MCF 10A (cell line): ENCODE results near the gene CUL5. TPM values are rescaled to one million over a fixed set of nuclear protein-coding genes. Genes with fewer than 3 reads are reported as not detected.

Experiments
- BruUV-seq: library from RNA; stranded (reverse); fragments of 400-500 nt; replicated peaks from 2 replicates; lab custom pipeline; 2021; lab: Mats Ljungman, UMichigan
- CTCF ChIA-PET: fragments of 300-600 bp; sonication (Branson Sonifier 250); formaldehyde crosslinking; extraction: SDS; loops from one replicate; lab custom pipeline; 2021; ENCODE audit warnings: antibody characterized with exemption, inconsistent platforms; lab: Yijun Ruan, JAX
- POLR2A ChIA-PET: fragments of 300-600, 350-650 bp; sonication (Branson Sonifier 250); formaldehyde crosslinking; extraction: SDS; loops from one replicate; lab custom pipeline; 2020; ENCODE audit warnings: antibody characterized with exemption, inconsistent platforms; lab: Yijun Ruan, JAX
- DNase-seq: peaks from one replicate; pipeline ENCODE4 v3.0.0-alpha.2; 2018; ENCODE audit not compliant: unreplicated experiment
- H3K27ac Mint-ChIP-seq: one replicate; pipeline ENCODE4 v1.8.0; 2022; ENCODE audit warnings: mild to moderate bottlenecking, low read depth, mixed read lengths; ENCODE audit not compliant: unreplicated experiment
- H3K27me3 Mint-ChIP-seq: one replicate; pipeline ENCODE4 v1.8.0; 2022; ENCODE audit warnings: mixed read lengths; ENCODE audit not compliant: insufficient read depth, unreplicated experiment
- H3K36me3 Mint-ChIP-seq: one replicate; pipeline ENCODE4 v1.8.0; 2022; ENCODE audit warnings: mild to moderate bottlenecking, moderate library complexity, mixed read lengths; ENCODE audit not compliant: insufficient read depth, unreplicated experiment
- H3K4me1 Mint-ChIP-seq: one replicate; pipeline ENCODE4 v1.8.0; 2022; ENCODE audit warnings: mixed read lengths; ENCODE audit not compliant: insufficient read depth, unreplicated experiment
- H3K4me3 Mint-ChIP-seq: one replicate; pipeline ENCODE4 v1.8.0; 2022; ENCODE audit warnings: mild to moderate bottlenecking, moderate library complexity, mixed read lengths; ENCODE audit not compliant: unreplicated experiment
- H3K9me3 Mint-ChIP-seq: one replicate; pipeline ENCODE4 v1.8.0; 2022; ENCODE audit warnings: mixed read lengths; ENCODE audit not compliant: unreplicated experiment
- CTCF ChIP-seq: fragments of 200-600 bp; IDR thresholded peaks from one replicate; pipeline ENCODE4 v1.8.0; 2022; ENCODE audit warnings: antibody characterized with exemption, mild to moderate bottlenecking; ENCODE audit not compliant: unreplicated experiment
- intact Hi-C: fragments of 100-400 bp; cut with micrococcal nuclease; formaldehyde crosslinking; loops from 2 replicates; pipeline ENCODE4 v1.14.1; 2022
- total RNA-seq: library from RNA; stranded (reverse); gene quantifications from 2 replicates; pipeline ENCODE4 v1.2.3, GENCODE V29; 2022

CUL5 gene
- total RNA-seq, 1 experiment from 2014 or later = 31.8 TPM

GRCh38 chr11:108121274-108122155 lies 112.8 kb downstream of the CUL5 start, which contains the start of gene ACAT1:
TSS of gene ACAT1 (plus strand) at chr11:108121567. CDS start at chr11:108121607, 40 bp downstream.
- POLR2A ChIA-PET = interaction anchor here (0.6 to 3.2 kb wide), 15 partner anchors 8 to 489 kb away, joined by 3 to 22 read pairs (median 3); partner anchors contain the start of genes ATM, CUL5 and NPAT
- DNase-seq = peak; percentile 95
- Mint-ChIP-seq H3K27me3 (no peaks in the 10 kb centered on the region), H3K27ac (peak within 1 kb of the TSS; percentile 91), H3K4me1 (peaks cover 38% of the 10 kb centered on the region), H3K9me3 (no peaks in the 10 kb centered on the region), H3K4me3 (peak within 1 kb of the TSS; percentile 83), H3K36me3 (peaks cover 22% of the 10 kb centered on the region)
- intact Hi-C loops = loop anchor here (2.0 kb wide), 2 partner anchors 101 to 527 kb away; partner anchors contain the start of genes ATM and NPAT
- CTCF ChIA-PET = interaction anchor here (0.7 kb wide), 2 partner anchors 23 to 529 kb away, joined by 3 to 4 read pairs; no protein-coding TSS in a partner anchor
- TF ChIP-seq CTCF = peak; percentile 7
- no TSS peak for BruUV-seq

GRCh38 chr11:108122166-108122628 lies 113.5 kb downstream of the CUL5 start:
- Mint-ChIP-seq H3K27me3 (no peaks in the 10 kb centered on the region), H3K9me3 (no peaks in the 10 kb centered on the region), H3K4me1 (peaks cover 40% of the 10 kb centered on the region), H3K4me3 (peak overlapping the region; percentile 83), H3K27ac (peak overlapping the region; percentile 91), H3K36me3 (peaks cover 26% of the 10 kb centered on the region)
- ChIA-PET POLR2A (interaction anchor here (0.6 to 3.2 kb wide), 17 partner anchors 8 to 488 kb away, joined by 3 to 22 read pairs (median 3); partner anchors contain the start of genes ATM, CUL5 and NPAT), CTCF (interaction anchor here (0.6 to 0.7 kb wide), 2 partner anchors 23 to 30 kb away, joined by 3 read pairs; no protein-coding TSS in a partner anchor)
- no peak for TF ChIP-seq CTCF
- DNase-seq = peak; percentile 46
- TSS peak; percentile 57 for BruUV-seq
- intact Hi-C loops = loop anchor here (2.0 kb wide), 1 partner anchor 101 kb away; the partner anchor contains the start of genes ATM and NPAT

GRCh38 chr11:108125096-108125495 lies 116.4 kb downstream of the CUL5 start:
- intact Hi-C loops = no loop called here
- Mint-ChIP-seq H3K36me3 (peaks cover 42% of the 10 kb centered on the region), H3K4me3 (no peak overlapping the region), H3K27ac (peak overlapping the region; percentile 40), H3K9me3 (no peaks in the 10 kb centered on the region), H3K27me3 (no peaks in the 10 kb centered on the region), H3K4me1 (peaks cover 40% of the 10 kb centered on the region)
- no peak for TF ChIP-seq CTCF
- DNase-seq = no peak
- no TSS peak for BruUV-seq
- ChIA-PET POLR2A (interaction anchor here (1.2 kb wide), 1 partner anchor 98 kb away, joined by 3 read pairs; the partner anchor contains the start of genes ATM and NPAT), CTCF (interaction anchor here (0.6 to 1.1 kb wide), 2 partner anchors 19 to 140 kb away, joined by 3 to 4 read pairs; no protein-coding TSS in a partner anchor)
